ENCODE results near the gene TSKU.

TSKU gene

GRCh38 chr11:76752321-76753143 lies 30.6 kb upstream of the TSKU start:
- DNase-seq (ENCODE audit: low read depth), result no peak

DNA sequence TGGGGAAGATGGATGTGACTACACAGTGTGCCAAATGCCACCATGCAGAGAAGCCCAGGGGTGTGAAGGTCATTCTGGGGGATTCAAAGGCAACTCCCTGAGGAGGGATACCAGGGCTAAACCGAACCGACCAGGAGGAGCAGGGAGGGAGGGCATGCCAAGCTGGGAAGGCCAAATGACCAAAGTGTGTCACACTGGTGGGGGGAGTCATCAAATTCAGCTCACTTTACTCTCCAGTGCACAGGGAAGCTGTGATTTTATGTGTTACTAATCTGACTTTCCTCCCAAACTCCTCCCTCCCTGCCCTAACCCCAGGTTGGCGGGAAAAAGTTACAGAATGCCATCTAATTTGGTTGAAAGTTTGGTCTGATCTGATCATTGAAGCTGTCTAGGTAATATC lies 29.7 kb upstream of the TSKU start:
- DNase-seq (ENCODE audit: low read depth), result no peak

DNA sequence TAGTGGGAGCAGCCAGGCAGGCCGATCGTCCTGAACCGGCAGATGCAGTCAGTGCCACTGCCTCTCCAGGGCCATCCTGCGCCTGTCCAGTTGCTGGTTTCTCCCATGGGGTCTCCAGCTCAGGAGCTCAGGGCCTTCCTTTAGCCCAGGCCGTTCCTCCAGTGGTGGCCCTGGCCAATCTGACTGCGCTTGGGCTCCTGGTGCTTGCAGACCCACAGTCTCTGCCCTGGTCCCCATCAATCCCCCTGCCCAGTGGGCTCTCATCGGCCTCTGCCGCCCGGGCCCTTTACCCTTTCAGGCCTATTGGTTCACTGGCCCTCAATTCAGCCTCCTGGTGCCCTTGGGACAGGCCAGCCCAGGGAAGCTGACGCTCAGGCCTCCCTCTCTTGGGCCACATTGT lies 29.2 kb upstream of the TSKU start:
- no peak for DNase-seq (ENCODE audit: low read depth)

DNA sequence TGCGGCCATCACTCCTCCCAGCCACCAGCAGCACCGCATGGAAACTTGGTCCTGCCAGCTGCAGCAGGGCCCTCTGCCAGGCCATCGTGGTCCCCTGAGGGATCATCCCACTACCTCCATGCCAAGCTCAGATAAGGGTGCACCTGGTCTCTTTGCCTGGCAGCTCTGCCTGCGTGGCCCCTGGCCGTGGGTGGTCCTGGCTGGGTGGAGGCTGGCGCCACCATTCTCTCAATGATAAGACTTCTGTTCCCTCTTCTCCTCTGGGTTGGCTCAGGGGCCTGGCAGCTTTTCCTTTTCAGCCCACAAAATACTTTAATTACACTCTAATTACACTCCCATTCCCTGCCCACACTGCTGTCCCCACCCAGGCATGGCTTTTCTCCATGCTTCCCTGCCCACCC lies 26.8 kb upstream of the TSKU start:
- DNase-seq (ENCODE audit: low read depth), result no peak

- no peak for DNase-seq (ENCODE audit: low read depth)
Measured at GRCh38 chr11:76758311-76758710, 24.8 kb upstream of the TSKU start.

DNA sequence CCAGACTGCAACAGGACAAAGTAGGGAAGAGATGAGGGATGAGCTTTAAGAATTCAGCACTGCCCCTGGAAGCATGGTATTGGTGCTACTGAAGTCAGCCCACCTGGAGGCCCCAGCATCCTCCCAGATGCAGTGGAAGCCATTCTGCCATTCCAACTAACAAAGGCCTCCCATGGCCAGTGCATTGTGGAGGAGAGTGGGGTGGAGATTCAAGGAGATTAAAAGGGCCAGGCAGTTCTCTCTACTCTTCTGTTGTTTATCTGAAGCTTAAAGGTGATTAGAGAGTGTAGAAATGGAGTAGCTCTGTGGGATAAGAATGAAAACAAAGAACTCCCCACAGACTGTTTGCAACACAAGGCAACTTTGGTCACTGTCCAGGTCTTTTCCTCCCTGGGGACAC lies 24.1 kb upstream of the TSKU start:
- no peak for DNase-seq (ENCODE audit: low read depth)

DNA sequence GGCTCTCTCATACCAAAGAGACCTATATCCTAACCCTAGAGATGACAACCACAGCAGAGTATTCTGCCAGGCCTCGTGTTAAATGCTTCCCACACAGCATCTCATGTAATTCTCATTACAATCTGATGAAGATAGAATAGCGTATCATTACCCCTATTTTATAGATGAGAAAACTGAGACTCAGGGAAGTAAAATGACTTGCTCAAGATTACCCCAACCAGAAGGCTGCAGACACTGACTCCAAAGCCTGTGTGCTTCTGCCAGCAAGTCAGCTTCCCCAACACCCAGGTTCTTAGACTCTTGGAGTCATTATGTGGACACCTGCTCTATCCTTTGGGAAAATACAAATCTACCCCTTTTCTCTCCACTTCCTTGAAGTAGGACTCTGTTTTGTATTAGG lies 23.6 kb upstream of the TSKU start:
- DNase-seq (ENCODE audit: low read depth), result no peak

GRCh38 chr11:76760236-76760635 lies 22.9 kb upstream of the TSKU start:
- DNase-seq (ENCODE audit: low read depth), result no peak

GRCh38 chr11:76761718-76762355 lies 21.3 kb upstream of the TSKU start:
- no peak for DNase-seq (ENCODE audit: low read depth)

DNA sequence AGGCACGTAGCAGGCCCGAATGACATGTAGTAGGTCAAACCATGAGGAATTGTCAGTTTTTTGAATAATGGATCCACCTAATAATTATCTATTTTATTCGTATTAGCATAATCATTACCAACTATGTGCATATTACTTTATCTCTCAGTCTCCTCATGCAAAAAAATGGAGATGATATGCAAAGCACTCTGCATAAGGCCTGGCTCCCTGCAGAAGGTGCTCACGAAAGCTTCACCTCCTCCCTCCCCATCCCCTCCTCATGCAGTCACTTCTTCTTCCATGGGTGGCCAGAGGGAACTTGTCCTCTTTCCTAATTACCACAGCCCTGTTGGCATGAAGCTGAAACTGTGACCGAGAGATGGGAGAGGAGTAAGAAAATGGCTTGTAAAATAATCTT lies 20.8 kb upstream of the TSKU start:
- DNase-seq (ENCODE audit: low read depth), result no peak

- no peak for DNase-seq (ENCODE audit: low read depth)
Measured at GRCh38 chr11:76762867-76763572, 20.1 kb upstream of the TSKU start.

DNA sequence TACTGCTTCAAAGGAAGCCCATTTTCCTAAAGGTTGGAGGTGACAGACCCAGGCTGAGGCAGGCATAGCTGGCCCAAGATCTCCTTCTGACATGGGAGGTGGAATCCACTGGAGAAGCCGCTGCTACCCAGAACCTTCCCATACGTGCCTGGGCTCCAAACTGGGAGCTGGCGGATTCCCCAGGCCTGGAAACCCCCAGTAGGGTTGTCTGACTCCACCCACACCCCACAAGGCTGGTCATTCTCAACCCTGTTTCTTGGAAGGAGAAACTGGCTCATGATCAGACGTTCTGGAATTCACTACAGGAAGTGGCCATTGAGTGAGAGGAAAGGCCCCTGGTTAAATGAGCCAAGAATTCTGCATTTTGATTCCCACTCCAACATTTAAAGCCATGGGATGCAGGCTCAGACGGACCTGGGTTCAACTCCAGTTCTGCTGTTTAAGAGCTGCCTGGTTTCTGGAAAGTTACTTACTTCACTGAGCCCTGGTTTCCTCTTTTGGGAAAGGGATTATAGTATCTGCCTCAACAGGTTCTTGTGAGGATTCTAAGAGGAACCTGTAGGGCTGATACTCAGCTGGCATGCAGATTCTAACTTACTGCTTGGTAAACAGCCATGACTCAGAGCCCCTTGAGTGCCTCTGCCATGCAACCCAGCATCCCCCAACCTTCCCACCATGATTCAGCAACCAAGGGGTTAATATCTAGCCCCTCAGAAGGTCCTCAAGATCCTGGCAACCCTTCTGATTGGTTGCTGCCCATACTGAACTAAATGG lies 19.4 kb upstream of the TSKU start:
- no peak for DNase-seq (ENCODE audit: low read depth)

DNA sequence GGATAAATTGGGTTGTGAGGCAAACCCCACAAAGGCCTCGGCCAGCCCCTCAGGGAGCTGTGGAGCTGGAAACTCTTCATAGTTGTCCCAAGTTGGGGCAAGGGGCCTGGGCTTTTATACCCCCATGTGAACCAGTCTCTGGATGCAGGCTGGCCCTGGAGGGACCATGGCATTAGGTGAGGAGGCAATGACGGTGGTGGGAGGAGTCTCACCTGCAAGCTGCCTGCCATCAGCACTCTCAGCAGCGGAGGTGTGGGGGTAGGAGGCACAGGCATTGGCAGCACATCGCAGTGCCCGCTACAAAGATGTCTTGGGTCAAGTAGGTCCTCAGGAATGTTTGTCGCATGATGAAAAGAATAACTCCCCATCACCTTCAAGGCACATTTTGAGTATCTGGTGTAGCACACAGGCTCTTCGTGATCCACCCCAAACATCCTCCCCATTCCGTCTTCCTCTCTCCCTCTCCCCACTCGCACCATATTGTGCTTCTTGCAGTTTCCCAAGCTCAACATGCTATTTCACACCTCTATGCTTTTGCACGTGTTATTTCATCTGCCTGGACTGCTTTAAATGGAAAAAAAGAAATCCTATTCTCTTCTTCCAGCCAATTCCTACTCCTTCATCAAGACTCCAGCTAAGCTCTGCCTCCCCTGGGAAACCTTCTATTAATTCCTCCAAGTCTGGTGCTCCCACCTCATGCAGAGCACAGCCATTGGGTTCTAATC lies 18.1 kb upstream of the TSKU start:
- no peak for DNase-seq (ENCODE audit: low read depth)

GRCh38 chr11:76765863-76766350 lies 17.2 kb upstream of the TSKU start:
- DNase-seq (ENCODE audit: low read depth), result no peak

GRCh38 chr11:76766521-76766920 lies 16.6 kb upstream of the TSKU start:
- DNase-seq (ENCODE audit: low read depth), result no peak

DNA sequence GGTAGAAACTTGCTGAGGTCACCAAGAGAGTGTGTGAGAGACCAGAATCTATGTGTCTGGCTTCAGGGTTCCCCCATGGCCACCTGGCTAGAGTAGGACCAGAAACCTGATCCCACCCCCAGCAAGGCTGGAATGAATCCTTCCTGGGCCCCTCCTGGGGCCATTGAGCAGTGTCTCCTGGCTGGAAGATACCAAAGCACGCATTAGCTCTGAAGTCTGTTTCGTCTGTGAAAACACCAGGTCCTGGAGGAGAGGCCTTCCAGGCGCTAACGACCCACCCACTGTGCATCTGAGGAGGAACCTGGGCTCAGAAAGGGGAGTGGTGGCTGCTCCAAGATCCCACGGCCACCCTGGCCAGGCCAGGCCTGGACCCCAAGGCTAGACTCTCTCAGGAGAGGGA lies 15.5 kb upstream of the TSKU start:
- DNase-seq (ENCODE audit: low read depth), result no peak

DNA sequence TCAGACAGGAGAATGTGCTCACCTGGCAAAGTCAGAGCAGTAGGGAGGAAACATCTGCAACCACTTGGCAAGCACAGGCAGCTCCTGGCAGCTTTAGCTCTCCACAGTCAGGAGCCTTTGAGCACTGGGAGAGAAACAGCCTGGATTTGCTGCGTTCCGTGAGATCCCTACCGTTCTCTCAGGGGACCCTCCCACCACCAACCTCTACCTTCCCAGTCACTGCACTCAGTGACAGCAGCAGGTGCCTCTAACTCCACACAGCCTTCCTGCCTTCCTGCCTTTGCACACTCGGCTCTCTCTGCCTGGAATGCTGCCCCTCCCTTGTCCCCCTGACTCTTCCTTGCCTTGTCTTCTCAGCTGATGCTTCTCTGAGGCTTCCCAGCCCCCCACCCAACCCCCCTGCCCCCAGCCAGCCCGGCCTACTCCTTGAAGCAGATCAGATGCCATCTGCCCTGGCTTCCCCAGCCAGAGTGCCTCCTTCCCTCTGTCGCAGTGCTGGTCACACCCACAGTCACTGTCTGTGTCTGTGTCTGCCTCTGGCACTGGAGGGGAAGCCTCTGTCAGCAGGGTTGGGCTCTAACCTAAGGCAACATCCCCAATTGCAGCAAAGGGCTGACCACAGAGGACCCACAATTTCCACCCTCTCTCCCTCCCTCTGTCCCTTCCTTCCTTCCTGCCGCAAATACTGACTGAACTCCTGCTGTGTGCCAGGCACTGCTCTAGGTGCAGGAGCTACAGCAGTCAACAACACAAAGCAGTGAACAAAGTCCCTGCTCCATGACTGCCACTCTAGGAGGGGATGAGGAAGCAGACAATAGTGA lies 14.9 kb upstream of the TSKU start:
- no peak for DNase-seq (ENCODE audit: low read depth)

DNA sequence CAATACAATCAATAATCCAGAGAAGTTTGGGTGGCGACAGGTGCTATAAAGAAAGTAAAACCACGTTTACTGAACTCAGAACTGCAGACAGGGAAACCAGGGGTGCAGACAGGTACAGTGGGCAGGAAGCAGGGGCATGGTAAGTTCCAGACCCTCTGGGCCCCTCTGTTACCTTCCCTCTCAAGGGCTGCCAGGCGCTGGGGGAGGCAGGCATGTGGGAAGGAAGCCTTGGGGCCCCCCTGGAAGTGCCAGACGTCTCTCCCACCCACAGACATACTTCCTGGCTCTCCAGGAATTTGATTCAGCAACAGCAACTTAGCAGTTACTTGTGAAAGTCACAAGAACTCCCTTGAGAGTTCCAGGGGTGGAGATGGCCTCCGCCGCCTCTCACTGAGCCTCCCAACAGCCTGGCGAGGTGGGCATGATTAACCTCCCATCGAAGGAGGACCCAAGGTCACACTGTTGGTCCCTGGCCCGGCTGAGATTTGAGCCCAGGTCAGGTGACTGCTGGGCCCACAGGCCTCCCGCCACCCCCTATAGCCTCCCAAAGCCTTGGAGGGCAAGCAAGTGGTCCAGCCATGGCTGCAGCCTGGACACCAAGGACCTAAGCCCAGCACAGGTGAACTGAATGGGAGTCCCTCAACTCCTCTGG lies 14.1 kb upstream of the TSKU start:
- no peak for DNase-seq (ENCODE audit: low read depth)

- DNase-seq (ENCODE audit: low read depth), result no peak
Measured at GRCh38 chr11:76769645-76770586, 13.2 kb upstream of the TSKU start.
